Esophagus muscularis mucosa (tissue), 4 donors: ENCODE results near the gene BORCS8.

Experiments
- EP300 ChIP-seq: sonication (generic); formaldehyde crosslinking; IDR thresholded peaks from one replicate; pipeline ENCODE4 v1.6.1; 2017; ENCODE audit warnings: antibody characterized with exemption
- POLR2A ChIP-seq: fragments of 450-650 bp; IDR thresholded peaks from one replicate; pipeline ENCODE4 v1.6.1; 2017; ENCODE audit warnings: antibody characterized with exemption, moderate library complexity, mild to moderate bottlenecking, low read depth
- POLR2AphosphoS5 ChIP-seq, 2 donors: sonication (generic); formaldehyde crosslinking; IDR thresholded peaks; one replicate each; pipeline ENCODE4 v1.6.1; 2017; ENCODE audit warnings: antibody characterized with exemption in 2 of 2
- TF ChIP-seq, protein P1 (sequence below), 3 experiments: fragments of 200-600 bp in 2 of 3; fragments of 450-650 bp in 1 of 3; sonication (generic) in 2 of 3; IDR thresholded peaks; one replicate each; pipeline ENCODE4 v1.5.1; 2017 to 2019; ENCODE audit warnings: antibody characterized with exemption in 3 of 3, mild to moderate bottlenecking in 2 of 3, moderate library complexity in 1 of 3

DNA sequence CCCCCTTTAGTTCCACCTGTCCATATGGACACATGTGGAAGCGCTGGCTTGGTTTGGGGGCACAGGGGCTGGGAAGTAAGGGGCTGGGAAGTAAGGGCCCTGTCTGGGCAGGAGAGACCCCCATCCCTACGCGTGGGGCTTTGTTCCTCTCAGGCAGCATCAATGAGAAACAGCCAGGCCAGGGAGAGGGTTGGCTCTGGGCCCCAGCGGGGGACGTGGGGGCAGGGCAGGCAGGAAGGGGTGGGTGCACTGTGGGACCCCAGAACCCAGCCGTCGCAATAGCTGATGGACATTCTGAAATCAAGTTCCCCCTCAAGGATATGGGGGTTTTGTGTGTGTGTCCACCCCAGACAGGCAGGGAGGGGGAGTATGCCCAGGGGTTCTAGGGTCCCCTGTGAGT is 21.0 kb upstream of the BORCS8 start:
- TF ChIP-seq, protein P1, sequence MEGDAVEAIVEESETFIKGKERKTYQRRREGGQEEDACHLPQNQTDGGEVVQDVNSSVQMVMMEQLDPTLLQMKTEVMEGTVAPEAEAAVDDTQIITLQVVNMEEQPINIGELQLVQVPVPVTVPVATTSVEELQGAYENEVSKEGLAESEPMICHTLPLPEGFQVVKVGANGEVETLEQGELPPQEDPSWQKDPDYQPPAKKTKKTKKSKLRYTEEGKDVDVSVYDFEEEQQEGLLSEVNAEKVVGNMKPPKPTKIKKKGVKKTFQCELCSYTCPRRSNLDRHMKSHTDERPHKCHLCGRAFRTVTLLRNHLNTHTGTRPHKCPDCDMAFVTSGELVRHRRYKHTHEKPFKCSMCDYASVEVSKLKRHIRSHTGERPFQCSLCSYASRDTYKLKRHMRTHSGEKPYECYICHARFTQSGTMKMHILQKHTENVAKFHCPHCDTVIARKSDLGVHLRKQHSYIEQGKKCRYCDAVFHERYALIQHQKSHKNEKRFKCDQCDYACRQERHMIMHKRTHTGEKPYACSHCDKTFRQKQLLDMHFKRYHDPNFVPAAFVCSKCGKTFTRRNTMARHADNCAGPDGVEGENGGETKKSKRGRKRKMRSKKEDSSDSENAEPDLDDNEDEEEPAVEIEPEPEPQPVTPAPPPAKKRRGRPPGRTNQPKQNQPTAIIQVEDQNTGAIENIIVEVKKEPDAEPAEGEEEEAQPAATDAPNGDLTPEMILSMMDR (IDR thresholded peaks at IDR 0.05) = no peak
- TF ChIP-seq POLR2A = no peak
- no peak for TF ChIP-seq POLR2AphosphoS5 (IDR thresholded peaks at IDR 0.05)
- no peak for TF ChIP-seq EP300
